ENCODE data around the gene SSTR4. TPM values are rescaled to one million over a fixed set of nuclear protein-coding genes. Genes with fewer than 3 reads are reported as not detected.
A peak's percentile ranks its signal among the peaks of the same experiment; 100 is the strongest.

The SSTR4 gene
- total RNA-seq, 4 donors from 2014 or later: not detected

GRCh38 chr20:23077277-23077676 lies 42.2 kb downstream of the SSTR4 start:
- DNase-seq: no peak
- Histone ChIP-seq H3K9me3 (no peaks in the 10 kb centered on the region), H3K4me3 (no peak overlapping the region), H3K27me3 (no peaks in the 10 kb centered on the region), H3K4me1 (peaks cover 0 to 42% (median 17%) of the 10 kb centered on the region in 3 donors), H3K36me3 (no peaks in the 10 kb centered on the region), H3K27ac (peak overlapping the region in 1 of 4 donors; percentile 23)
- intact Hi-C loops (cut with DNase I): no loop called here
- no peak for TF ChIP-seq POLR2A (IDR thresholded peaks at IDR 0.05)
- no peak for TF ChIP-seq CTCF (IDR thresholded peaks at IDR 0.05)
- WGBS, 2 donors: 81 to 89% methylated on average over 4 of the region's 4 CpGs

- WGBS, 2 donors: 66 to 68% methylated on average over 5 of the region's 5 CpGs
- intact Hi-C loops (cut with DNase I): no loop called here
- no peak for TF ChIP-seq CTCF (IDR thresholded peaks at IDR 0.05)
- TF ChIP-seq POLR2A (IDR thresholded peaks at IDR 0.05): no peak
- Histone ChIP-seq H3K27me3 (no peaks in the 10 kb centered on the region), H3K4me1 (peaks cover 0 to 54% (median 29%) of the 10 kb centered on the region in 3 donors), H3K36me3 (no peaks in the 10 kb centered on the region), H3K9me3 (no peaks in the 10 kb centered on the region), H3K4me3 (no peak overlapping the region), H3K27ac (peak overlapping the region in 1 of 4 donors; percentile 1)
- DNase-seq: no peak
These were observed 43.4 kb downstream of the SSTR4 start for GRCh38 chr20:23078351-23079015.

DNA sequence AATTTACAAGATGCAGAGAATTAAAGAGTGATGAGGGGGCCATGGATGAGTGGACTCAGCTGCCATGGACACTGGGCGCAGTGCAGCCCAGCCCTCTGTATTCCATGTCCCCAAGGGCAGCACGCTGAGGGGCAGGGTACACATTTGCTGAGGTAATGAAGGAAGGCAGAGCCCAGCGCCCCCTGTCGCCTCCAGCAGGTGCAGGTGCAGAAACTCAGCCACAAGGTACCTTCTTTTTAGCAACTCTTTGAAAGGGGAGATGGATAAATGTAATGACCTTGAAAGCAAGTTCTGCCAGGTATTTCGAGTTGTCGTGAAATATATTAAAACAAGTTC lies 43.9 kb downstream of the SSTR4 start:
- no peak for DNase-seq
- 78 to 79% methylated on average over 4 to 6 of the region's 6 CpGs for WGBS, 2 donors

GRCh38 chr20:23079926-23080325 lies 44.8 kb downstream of the SSTR4 start:
- no peak for DNase-seq
- TF ChIP-seq POLR2A (IDR thresholded peaks at IDR 0.05) (no peak), CTCF (IDR thresholded peaks at IDR 0.05) (no peak)
- Histone ChIP-seq H3K4me3 (no peak overlapping the region), H3K27me3 (no peaks in the 10 kb centered on the region), H3K36me3 (no peaks in the 10 kb centered on the region), H3K9me3 (no peaks in the 10 kb centered on the region), H3K27ac (no peak overlapping the region), H3K4me1 (peaks cover 0 to 69% (median 34%) of the 10 kb centered on the region in 3 donors)
- intact Hi-C loops (cut with DNase I): no loop called here
- WGBS, 2 donors: 64 to 82% methylated on average over 2 of the region's 2 CpGs

More for the DNA sequence above, 43.9 kb downstream of the SSTR4 start:
- TF ChIP-seq POLR2A (IDR thresholded peaks at IDR 0.05): no peak
- TF ChIP-seq CTCF (IDR thresholded peaks at IDR 0.05): no peak
- Histone ChIP-seq H3K27me3 (no peaks in the 10 kb centered on the region), H3K9me3 (no peaks in the 10 kb centered on the region), H3K36me3 (no peaks in the 10 kb centered on the region), H3K4me3 (no peak overlapping the region), H3K4me1 (peaks cover 0 to 59% (median 34%) of the 10 kb centered on the region in 3 donors), H3K27ac (no peak overlapping the region)
- intact Hi-C loops (cut with DNase I): no loop called here

DNA sequence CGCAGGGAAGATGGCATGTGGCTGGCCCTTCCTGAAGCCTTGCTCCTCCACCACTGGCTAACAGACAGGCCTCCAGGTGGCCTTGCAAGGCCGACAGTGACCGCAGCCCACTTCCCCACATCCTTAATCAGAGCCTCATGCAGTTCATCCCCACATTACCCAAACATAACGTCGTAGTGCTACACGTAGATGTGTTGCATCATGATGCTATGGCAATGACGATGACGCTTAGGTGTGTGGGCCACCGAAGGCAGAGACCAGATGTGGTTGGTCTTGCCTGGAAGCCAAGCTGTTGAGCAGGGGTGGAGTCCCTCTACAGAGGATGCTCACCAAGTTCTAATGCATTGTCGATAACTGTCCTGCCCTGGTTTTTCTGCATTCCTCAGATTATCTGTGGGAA lies 45.4 kb downstream of the SSTR4 start:
- Histone ChIP-seq H3K36me3 (no peaks in the 10 kb centered on the region), H3K27ac (peak overlapping the region in 1 of 4 donors; percentile 92), H3K27me3 (no peaks in the 10 kb centered on the region), H3K4me1 (peaks cover 0 to 72% (median 34%) of the 10 kb centered on the region in 3 donors), H3K4me3 (no peak overlapping the region), H3K9me3 (no peaks in the 10 kb centered on the region)
- DNase-seq: no peak
- TF ChIP-seq CTCF (IDR thresholded peaks at IDR 0.05) (no peak), POLR2A (IDR thresholded peaks at IDR 0.05) (no peak)
- intact Hi-C loops (cut with DNase I): no loop called here
- WGBS, 2 donors: 77 to 90% methylated on average over 3 to 10 of the region's 10 CpGs

Measured in esophagus squamous epithelium (tissue), 5 donors.